Activated CD4-positive, alpha-beta T cell treated with anti-CD3 and anti-CD28 coated beads, Interleukin-2, amount 10 ng/mL, durations not matched to agents 7 days and 5 days (primary cell): ENCODE measurements around the gene HLA-DOA. TPM values are rescaled to one million over a fixed set of nuclear protein-coding genes. Genes with fewer than 3 reads are reported as not detected.

ENCODE experiments used
- CTCF ChIA-PET: fragments of 350-600 bp; sonication (Branson Sonifier 250); formaldehyde crosslinking; loops from one replicate; lab custom pipeline; 2021; ENCODE audit warnings: antibody characterized with exemption; lab: Charles Lee
- POLR2A ChIA-PET: fragments of 350-600 bp; sonication (Branson Sonifier 250); formaldehyde crosslinking; loops from one replicate; lab custom pipeline; 2021; ENCODE audit warnings: antibody characterized with exemption; lab: Charles Lee
- DNase-seq: peaks from one replicate; pipeline ENCODE4 v3.0.0-alpha.2; 2020
- H3K27ac Mint-ChIP-seq: one replicate; pipeline ENCODE4 v1.8.0; 2021; ENCODE audit warnings: mild to moderate bottlenecking, moderate library complexity, mixed read lengths
- H3K27me3 Mint-ChIP-seq: one replicate; pipeline ENCODE4 v1.8.0; 2021; ENCODE audit warnings: mixed read lengths
- H3K36me3 Mint-ChIP-seq: one replicate; pipeline ENCODE4 v1.8.0; 2021; ENCODE audit warnings: low read depth, mixed read lengths
- H3K4me1 Mint-ChIP-seq: one replicate; pipeline ENCODE4 v1.8.0; 2021; ENCODE audit warnings: mixed read lengths
- H3K4me3 Mint-ChIP-seq: one replicate; pipeline ENCODE4 v1.8.0; 2021; ENCODE audit warnings: mild to moderate bottlenecking, moderate library complexity, mixed read lengths
- H3K9me3 Mint-ChIP-seq: one replicate; pipeline ENCODE4 v1.8.0; 2021; ENCODE audit warnings: mixed read lengths
- total RNA-seq, 2 experiments: library from RNA; stranded (reverse); gene quantifications; one replicate each; pipeline ENCODE4 v1.2.3, GENCODE V29; 2021

HLA-DOA gene
- total RNA-seq, 2 experiments from 2014 or later: 1.5 to 1.6 TPM

GRCh38 chr6:33028220-33028849, 18.9 kb upstream of the HLA-DOA start:
- Mint-ChIP-seq H3K36me3 (no peaks in the 10 kb centered on the region), H3K4me3 (no peak overlapping the region), H3K4me1 (peaks cover 19% of the 10 kb centered on the region), H3K27ac (peak overlapping the region; percentile 6), H3K9me3 (no peaks in the 10 kb centered on the region), H3K27me3 (peaks cover 25% of the 10 kb centered on the region)
- no peak for DNase-seq
- CTCF ChIA-PET: interaction anchor here (1.5 to 2.3 kb wide), 2 partner anchors 9 to 14 kb away, joined by 4 to 8 read pairs; no protein-coding TSS in a partner anchor
- POLR2A ChIA-PET: no interaction called here

GRCh38 chr6:33024521-33024920, 15.1 kb upstream of the HLA-DOA start:
- Mint-ChIP-seq H3K27me3 (peaks cover 7% of the 10 kb centered on the region), H3K27ac (no peak overlapping the region), H3K9me3 (no peaks in the 10 kb centered on the region), H3K36me3 (no peaks in the 10 kb centered on the region), H3K4me1 (peaks cover 23% of the 10 kb centered on the region), H3K4me3 (no peak overlapping the region)
- DNase-seq: no peak
- ChIA-PET CTCF (interaction anchor here (0.5 kb wide), 1 partner anchor 818 kb away, joined by 3 read pairs; no protein-coding TSS in a partner anchor), POLR2A (no interaction called here)

GRCh38 chr6:33023536-33023935, 14.1 kb upstream of the HLA-DOA start:
- ChIA-PET CTCF (interaction anchor here (1.2 kb wide), 1 partner anchor 11 kb away, joined by 3 read pairs; no protein-coding TSS in a partner anchor), POLR2A (no interaction called here)
- Mint-ChIP-seq H3K27me3 (peaks cover 7% of the 10 kb centered on the region), H3K36me3 (no peaks in the 10 kb centered on the region), H3K4me3 (no peak overlapping the region), H3K27ac (no peak overlapping the region), H3K4me1 (peaks cover 26% of the 10 kb centered on the region), H3K9me3 (no peaks in the 10 kb centered on the region)
- no peak for DNase-seq

GRCh38 chr6:33021917-33022316, 12.5 kb upstream of the HLA-DOA start:
- Mint-ChIP-seq H3K4me1 (peaks cover 28% of the 10 kb centered on the region), H3K27me3 (peaks cover 7% of the 10 kb centered on the region), H3K4me3 (no peak overlapping the region), H3K36me3 (no peaks in the 10 kb centered on the region), H3K27ac (no peak overlapping the region), H3K9me3 (no peaks in the 10 kb centered on the region)
- ChIA-PET CTCF (no interaction called here), POLR2A (no interaction called here)
- no peak for DNase-seq

- POLR2A ChIA-PET: interaction anchor here (0.8 kb wide), 1 partner anchor 189 kb away, joined by 3 read pairs; the partner anchor contains the start of gene RING1
- Mint-ChIP-seq H3K36me3 (no peaks in the 10 kb centered on the region), H3K27ac (peak overlapping the region; percentile 89), H3K4me3 (peak overlapping the region; percentile 65), H3K4me1 (peaks cover 30% of the 10 kb centered on the region), H3K9me3 (no peaks in the 10 kb centered on the region), H3K27me3 (peaks cover 3% of the 10 kb centered on the region)
- CTCF ChIA-PET: interaction anchor here (1.6 to 2.4 kb wide), 2 partner anchors 10 to 13 kb away, joined by 4 to 8 read pairs; no protein-coding TSS in a partner anchor
- no peak for DNase-seq
Observed at GRCh38 chr6:33019372-33019771, 10.0 kb upstream of the HLA-DOA start.

GRCh38 chr6:33018904-33019303, 9.5 kb upstream of the HLA-DOA start:
- H3K9me3 Mint-ChIP-seq: no peaks in the 10 kb centered on the region
- no peaks in the 10 kb centered on the region for H3K36me3 Mint-ChIP-seq
- peaks cover 4% of the 10 kb centered on the region for H3K27me3 Mint-ChIP-seq
- H3K4me3 Mint-ChIP-seq: peak overlapping the region; percentile 65
- DNase-seq: peak; percentile 71
- H3K4me1 Mint-ChIP-seq: peaks cover 30% of the 10 kb centered on the region
- ChIA-PET POLR2A (interaction anchor here (0.8 kb wide), 1 partner anchor 189 kb away, joined by 3 read pairs; the partner anchor contains the start of gene RING1), CTCF (interaction anchor here (1.6 to 2.4 kb wide), 2 partner anchors 11 to 14 kb away, joined by 4 to 8 read pairs; no protein-coding TSS in a partner anchor)
- H3K27ac Mint-ChIP-seq: peak overlapping the region; percentile 89

GRCh38 chr6:33018418-33018817, 9.0 kb upstream of the HLA-DOA start:
- H3K4me3 Mint-ChIP-seq: no peak overlapping the region
- peaks cover 30% of the 10 kb centered on the region for H3K4me1 Mint-ChIP-seq
- no peaks in the 10 kb centered on the region for H3K9me3 Mint-ChIP-seq
- DNase-seq: no peak
- H3K27ac Mint-ChIP-seq: peak overlapping the region; percentile 74
- CTCF ChIA-PET: interaction anchor here (1.5 to 2.4 kb wide), 3 partner anchors 11 to 70 kb away, joined by 4 to 8 read pairs (median 4); no protein-coding TSS in a partner anchor
- no peaks in the 10 kb centered on the region for H3K36me3 Mint-ChIP-seq
- peaks cover 9% of the 10 kb centered on the region for H3K27me3 Mint-ChIP-seq
- POLR2A ChIA-PET: no interaction called here

- POLR2A ChIA-PET: no interaction called here
- Mint-ChIP-seq H3K4me1 (peaks cover 30% of the 10 kb centered on the region), H3K36me3 (no peaks in the 10 kb centered on the region), H3K9me3 (no peaks in the 10 kb centered on the region), H3K4me3 (no peak overlapping the region), H3K27me3 (peaks cover 12% of the 10 kb centered on the region), H3K27ac (peak overlapping the region; percentile 74)
- CTCF ChIA-PET: interaction anchor here (0.5 to 2.4 kb wide), 4 partner anchors 11 to 71 kb away, joined by 3 to 8 read pairs (median 4); no protein-coding TSS in a partner anchor
- DNase-seq: no peak
Observed at GRCh38 chr6:33017694-33018353, 8.4 kb upstream of the HLA-DOA start.

GRCh38 chr6:33017018-33017417, 7.6 kb upstream of the HLA-DOA start:
- DNase-seq: no peak
- H3K9me3 Mint-ChIP-seq: no peaks in the 10 kb centered on the region
- CTCF ChIA-PET: interaction anchor here (0.8 to 1.8 kb wide), 2 partner anchors 33 to 231 kb away, joined by 3 to 5 read pairs; no protein-coding TSS in a partner anchor
- H3K27me3 Mint-ChIP-seq: peaks cover 15% of the 10 kb centered on the region
- no peaks in the 10 kb centered on the region for H3K36me3 Mint-ChIP-seq
- no peak overlapping the region for H3K27ac Mint-ChIP-seq
- POLR2A ChIA-PET: no interaction called here
- H3K4me1 Mint-ChIP-seq: peaks cover 30% of the 10 kb centered on the region
- no peak overlapping the region for H3K4me3 Mint-ChIP-seq

- Mint-ChIP-seq H3K27me3 (peaks cover 22% of the 10 kb centered on the region), H3K36me3 (no peaks in the 10 kb centered on the region), H3K4me1 (peaks cover 30% of the 10 kb centered on the region), H3K27ac (no peak overlapping the region), H3K9me3 (no peaks in the 10 kb centered on the region), H3K4me3 (no peak overlapping the region)
- no peak for DNase-seq
- ChIA-PET POLR2A (no interaction called here), CTCF (interaction anchor here (1.5 to 1.8 kb wide), 4 partner anchors 14 to 233 kb away, joined by 3 to 5 read pairs (median 4); no protein-coding TSS in a partner anchor)
Observed at GRCh38 chr6:33015798-33016197, 6.4 kb upstream of the HLA-DOA start.

GRCh38 chr6:33014841-33015634, 5.6 kb upstream of the HLA-DOA start:
- H3K4me1 Mint-ChIP-seq: peaks cover 26% of the 10 kb centered on the region

GRCh38 chr6:33013608-33014007, 4.2 kb upstream of the HLA-DOA start:
- Mint-ChIP-seq H3K4me3 (no peak overlapping the region), H3K4me1 (peaks cover 22% of the 10 kb centered on the region), H3K27ac (no peak overlapping the region), H3K9me3 (no peaks in the 10 kb centered on the region), H3K27me3 (peaks cover 29% of the 10 kb centered on the region), H3K36me3 (no peaks in the 10 kb centered on the region)
- CTCF ChIA-PET: interaction anchor here (1.4 kb wide), 1 partner anchor 79 kb away, joined by 3 read pairs; no protein-coding TSS in a partner anchor
- POLR2A ChIA-PET: no interaction called here
- no peak for DNase-seq

More at GRCh38 chr6:33014841-33015634, 5.6 kb upstream of the HLA-DOA start:
- peaks cover 22% of the 10 kb centered on the region for H3K27me3 Mint-ChIP-seq
- ChIA-PET POLR2A (no interaction called here), CTCF (interaction anchor here (0.7 to 1.8 kb wide), 10 partner anchors 11 to 233 kb away, joined by 3 to 5 read pairs (median 4); no protein-coding TSS in a partner anchor)
- H3K36me3 Mint-ChIP-seq: no peaks in the 10 kb centered on the region
- DNase-seq: peak; percentile 78
- no peak overlapping the region for H3K27ac Mint-ChIP-seq
- no peak overlapping the region for H3K4me3 Mint-ChIP-seq
- no peaks in the 10 kb centered on the region for H3K9me3 Mint-ChIP-seq
